Ishikawa (cell line): Measurements from ENCODE around the gene LGR4.

Experiments used
- CEBPB ChIP-seq: IDR thresholded peaks from 2 replicates; pipeline ENCODE4 v1.6.1; 2012
- CREB1 ChIP-seq: IDR thresholded peaks from 2 replicates; pipeline ENCODE4 v1.6.1; 2012; ENCODE audit warnings: low read depth
- EGR1 ChIP-seq: IDR thresholded peaks from 2 replicates; pipeline ENCODE4 v1.6.1; 2012
- EP300 ChIP-seq: IDR thresholded peaks from 2 replicates; pipeline ENCODE4 v1.6.1; 2012; ENCODE audit warnings: borderline replicate concordance
- FOXM1 ChIP-seq: IDR thresholded peaks from 2 replicates; pipeline ENCODE4 v1.6.1; 2012; ENCODE audit warnings: low read depth, borderline replicate concordance
- NFIC ChIP-seq: IDR thresholded peaks from 2 replicates; pipeline ENCODE4 v1.6.1; 2012
- RAD21 ChIP-seq: IDR thresholded peaks from 2 replicates; pipeline ENCODE4 v1.6.1; 2012; ENCODE audit warnings: low read depth
- REST ChIP-seq: IDR thresholded peaks from 2 replicates; pipeline ENCODE4 v1.6.1; 2012; ENCODE audit warnings: low read depth, mild to moderate bottlenecking
- TAF1 ChIP-seq: IDR thresholded peaks from 2 replicates; pipeline ENCODE4 v1.6.1; 2012; ENCODE audit warnings: low read depth, mild to moderate bottlenecking
- TCF12 ChIP-seq: IDR thresholded peaks from 2 replicates; pipeline ENCODE4 v1.6.1; 2012; ENCODE audit warnings: low read depth
- TEAD4 ChIP-seq: IDR thresholded peaks from 2 replicates; pipeline ENCODE4 v1.6.1; 2012
- USF1 ChIP-seq: IDR thresholded peaks from 2 replicates; pipeline ENCODE4 v1.6.1; 2012
- YY1 ChIP-seq: IDR thresholded peaks from 2 replicates; pipeline ENCODE4 v1.6.1; 2012; ENCODE audit warnings: low read depth
- ZBTB7A ChIP-seq: IDR thresholded peaks from 2 replicates; pipeline ENCODE4 v1.6.1; 2012; ENCODE audit warnings: low read depth
- TF ChIP-seq, protein P1 (sequence below): IDR thresholded peaks from 2 replicates; pipeline ENCODE4 v1.6.1; 2012

LGR4 gene

DNA sequence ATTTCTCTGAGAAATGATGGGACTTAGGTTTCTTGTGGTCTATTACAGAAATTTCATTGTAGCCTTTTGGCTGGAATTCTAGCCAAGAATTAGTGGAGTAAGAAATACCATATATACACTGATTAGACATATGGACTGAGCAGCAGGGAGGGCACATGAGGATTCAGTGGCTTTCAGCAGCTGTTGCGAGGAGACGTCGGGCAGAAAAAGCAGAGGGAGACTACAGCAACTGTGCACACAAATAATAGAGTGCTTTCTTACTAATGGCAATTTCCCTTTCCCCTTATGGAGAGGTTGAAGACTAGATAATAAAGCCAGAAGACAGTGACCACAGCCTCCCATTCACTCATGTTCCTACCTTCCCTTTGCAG lies 74.2 kb downstream of the LGR4 start:
- TF ChIP-seq NFIC: no peak
- TF ChIP-seq TCF12: no peak
- TF ChIP-seq CEBPB: no peak
- TF ChIP-seq, protein P1, sequence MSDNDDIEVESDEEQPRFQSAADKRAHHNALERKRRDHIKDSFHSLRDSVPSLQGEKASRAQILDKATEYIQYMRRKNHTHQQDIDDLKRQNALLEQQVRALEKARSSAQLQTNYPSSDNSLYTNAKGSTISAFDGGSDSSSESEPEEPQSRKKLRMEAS: no peak

- TF ChIP-seq RAD21 (no peak), TEAD4 (no peak), EP300 (no peak), USF1 (no peak), YY1 (no peak), CEBPB (no peak), ZBTB7A (no peak), EGR1 (no peak), FOXM1 (no peak), TCF12 (no peak), CREB1 (no peak), REST (no peak), NFIC (no peak), TAF1 (no peak)
- TF ChIP-seq, protein P1: no peak
Measured at GRCh38 chr11:27397624-27398399, 74.8 kb downstream of the LGR4 start.

- TF ChIP-seq TAF1 (no peak), NFIC (no peak), TCF12 (no peak), CEBPB (no peak), FOXM1 (no peak), YY1 (no peak), ZBTB7A (no peak), EGR1 (no peak), REST (no peak), USF1 (no peak), RAD21 (no peak), CREB1 (no peak), EP300 (no peak)
Measured at GRCh38 chr11:27396259-27396839, 76.2 kb downstream of the LGR4 start.

GRCh38 chr11:27395556-27396258 lies 76.9 kb downstream of the LGR4 start:
- TF ChIP-seq CREB1 (no peak), EGR1 (no peak), TAF1 (no peak), ZBTB7A (no peak)

GRCh38 chr11:27394781-27395228 lies 77.8 kb downstream of the LGR4 start:
- TF ChIP-seq TEAD4: no peak
- TF ChIP-seq CREB1: no peak
- TF ChIP-seq TCF12: no peak
- no peak for TF ChIP-seq YY1
- no peak for TF ChIP-seq USF1
- no peak for TF ChIP-seq TAF1
- TF ChIP-seq RAD21: no peak
- no peak for TF ChIP-seq EGR1
- TF ChIP-seq FOXM1: no peak
- TF ChIP-seq, protein P1: no peak
